ENCODE measurements around the gene ZC3H12D. TPM values are rescaled to one million over a fixed set of nuclear protein-coding genes. Genes with fewer than 3 reads are reported as not detected.

ZC3H12D gene
- total RNA-seq, 1 experiment from 2014 or later, result not detected

DNA sequence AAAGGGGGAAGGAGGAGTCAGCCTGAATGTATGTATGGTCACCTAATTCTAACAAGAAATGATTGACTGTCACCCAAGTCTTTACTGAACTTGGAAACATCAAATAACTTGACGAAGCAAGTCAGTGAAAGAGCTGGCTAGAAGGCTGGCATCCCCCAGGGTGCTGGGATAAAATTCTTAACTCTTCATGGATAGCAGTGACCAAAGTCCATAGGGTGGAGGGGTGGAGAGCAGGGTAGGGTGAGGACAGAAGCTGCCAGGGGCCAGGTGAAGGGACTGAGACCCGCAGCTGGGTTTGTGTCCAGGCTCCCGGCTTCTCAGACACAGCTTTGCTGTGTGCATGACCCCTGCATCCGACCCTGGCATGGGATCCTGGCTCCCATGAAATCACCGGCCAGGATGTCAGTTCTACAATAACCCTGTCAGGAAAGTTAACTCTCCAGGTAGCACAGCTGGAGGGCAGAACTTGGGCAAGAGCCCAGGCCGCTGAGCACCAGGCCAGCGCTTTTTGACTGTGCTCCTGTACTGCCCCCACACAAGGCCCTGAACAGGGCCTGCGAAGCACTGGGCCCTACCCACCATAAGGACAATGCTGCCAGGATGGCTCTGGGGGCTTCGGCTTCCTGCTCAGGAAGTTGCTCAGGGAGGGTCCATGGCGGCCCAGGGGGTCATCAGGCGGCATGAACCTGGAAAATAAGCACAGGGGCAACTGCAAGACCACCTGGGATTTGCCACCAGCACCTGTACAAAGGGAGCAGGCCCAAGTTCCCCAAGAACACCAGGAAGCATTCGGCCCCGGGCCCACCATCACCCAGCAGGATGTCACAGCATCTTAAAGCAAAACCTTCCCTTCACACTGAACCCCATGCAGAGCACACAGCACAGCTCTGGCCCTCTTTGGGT is 32.5 kb downstream of the ZC3H12D start:
- no peak overlapping the region for H3K4me3 Mint-ChIP-seq (ENCODE audit: unreplicated experiment)
- no peaks in the 10 kb centered on the region for H3K27me3 Mint-ChIP-seq (ENCODE audit: insufficient read depth, unreplicated experiment)
- H3K4me1 Mint-ChIP-seq (ENCODE audit: insufficient read depth, unreplicated experiment), result peaks cover 6% of the 10 kb centered on the region
- intact Hi-C loops (cut with micrococcal nuclease), result no loop called here
- ChIA-PET CTCF (interaction anchor here (0.6 to 1.1 kb wide), 6 partner anchors 21 to 615 kb away, joined by 3 to 4 read pairs (median 3); no protein-coding TSS in a partner anchor), POLR2A (no interaction called here)
- no peaks in the 10 kb centered on the region for H3K36me3 Mint-ChIP-seq (ENCODE audit: insufficient read depth, unreplicated experiment)
- H3K9me3 Mint-ChIP-seq (ENCODE audit: unreplicated experiment), result no peaks in the 10 kb centered on the region
- no peak for TF ChIP-seq CTCF (IDR thresholded peaks at IDR 0.05; ENCODE audit: unreplicated experiment)
- H3K27ac Mint-ChIP-seq (ENCODE audit: low read depth, unreplicated experiment), result no peak overlapping the region
- no peak for DNase-seq (ENCODE audit: unreplicated experiment)
- BruUV-seq (replicated peaks), result no TSS peak

GRCh38 chr6:149451376-149452036 is 33.3 kb downstream of the ZC3H12D start:
- ChIA-PET CTCF (no interaction called here), POLR2A (no interaction called here)
- intact Hi-C loops (cut with micrococcal nuclease), result no loop called here
- DNase-seq (ENCODE audit: unreplicated experiment), result no peak
- H3K27ac Mint-ChIP-seq (ENCODE audit: low read depth, unreplicated experiment), result no peak overlapping the region
- TF ChIP-seq CTCF (IDR thresholded peaks at IDR 0.05; ENCODE audit: unreplicated experiment), result no peak
- H3K4me3 Mint-ChIP-seq (ENCODE audit: unreplicated experiment), result no peak overlapping the region
- no peaks in the 10 kb centered on the region for H3K9me3 Mint-ChIP-seq (ENCODE audit: unreplicated experiment)
- H3K4me1 Mint-ChIP-seq (ENCODE audit: insufficient read depth, unreplicated experiment), result peaks cover 6% of the 10 kb centered on the region
- no peaks in the 10 kb centered on the region for H3K36me3 Mint-ChIP-seq (ENCODE audit: insufficient read depth, unreplicated experiment)
- BruUV-seq (replicated peaks), result no TSS peak
- no peaks in the 10 kb centered on the region for H3K27me3 Mint-ChIP-seq (ENCODE audit: insufficient read depth, unreplicated experiment)

DNA sequence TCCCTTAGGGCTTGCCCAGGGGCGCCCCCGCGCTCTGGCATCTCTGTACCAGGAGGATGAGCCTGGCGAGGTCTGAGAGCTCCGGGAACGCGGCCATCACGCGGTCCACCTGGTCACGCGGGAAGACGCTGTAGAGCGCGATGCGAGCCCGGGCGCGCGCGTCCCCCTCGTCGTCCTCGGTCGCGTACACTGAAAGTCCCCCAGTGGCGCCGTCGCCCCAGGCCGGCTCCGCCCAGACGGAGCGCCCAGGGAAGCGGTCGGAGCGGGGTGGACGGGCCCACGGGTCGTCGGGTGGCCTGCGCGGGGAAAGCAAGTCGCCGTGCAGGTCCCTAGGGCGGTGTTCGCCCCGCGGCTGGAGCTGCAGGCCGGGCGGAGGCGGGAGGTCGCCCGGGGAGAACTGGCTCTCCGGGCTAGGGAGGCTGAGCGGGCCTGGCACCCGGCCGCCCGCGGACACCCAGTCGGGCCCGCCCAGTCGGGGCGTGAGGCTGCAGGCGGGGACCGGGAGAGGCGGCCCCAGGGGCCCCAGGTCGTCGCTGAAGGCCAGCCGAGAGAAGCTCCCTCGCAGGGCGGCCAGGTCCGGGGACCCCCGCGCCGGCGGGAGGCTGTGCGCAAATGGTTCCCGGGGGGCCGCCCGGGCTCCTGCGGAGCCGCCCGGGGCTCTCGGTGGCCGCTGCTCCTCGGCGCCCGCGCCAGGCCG is 34.0 kb downstream of the ZC3H12D start:
- TF ChIP-seq CTCF (IDR thresholded peaks at IDR 0.05; ENCODE audit: unreplicated experiment), result no peak
- Mint-ChIP-seq H3K27me3 (ENCODE audit: insufficient read depth, unreplicated experiment) (no peaks in the 10 kb centered on the region), H3K4me3 (ENCODE audit: unreplicated experiment) (no peak overlapping the region), H3K27ac (ENCODE audit: low read depth, unreplicated experiment) (no peak overlapping the region), H3K4me1 (ENCODE audit: insufficient read depth, unreplicated experiment) (peaks cover 6% of the 10 kb centered on the region), H3K9me3 (ENCODE audit: unreplicated experiment) (no peaks in the 10 kb centered on the region), H3K36me3 (ENCODE audit: insufficient read depth, unreplicated experiment) (no peaks in the 10 kb centered on the region)
- ChIA-PET CTCF (no interaction called here), POLR2A (no interaction called here)
- DNase-seq (ENCODE audit: unreplicated experiment), result no peak
- intact Hi-C loops (cut with micrococcal nuclease), result no loop called here
- no TSS peak for BruUV-seq (replicated peaks)
